ENCODE results near the gene HS6ST2. TPM values are rescaled to one million over a fixed set of nuclear protein-coding genes. Genes with fewer than 3 reads are reported as not detected.
A peak's percentile ranks its signal among the peaks of the same experiment; 100 is the strongest.

Gene HS6ST2
- total RNA-seq, 1 experiment from 2014 or later = 1.3 TPM

- no peaks in the 10 kb centered on the region for H3K9me3 ChIP-seq
- DNase-seq = no peak
- H3K36me3 ChIP-seq = no peaks in the 10 kb centered on the region
- no peaks in the 10 kb centered on the region for H3K27me3 ChIP-seq
- H3K4me3 ChIP-seq = no peak overlapping the region
These were observed 125.1 kb downstream of the HS6ST2 start for GRCh38 chrX:132833373-132833772.

GRCh38 chrX:132831336-132831973, 127.0 kb downstream of the HS6ST2 start:
- Histone ChIP-seq H3K4me3 (no peak overlapping the region), H3K36me3 (no peaks in the 10 kb centered on the region), H3K27me3 (no peaks in the 10 kb centered on the region), H3K9me3 (no peaks in the 10 kb centered on the region)
- no peak for DNase-seq

- DNase-seq = no peak
- no peak overlapping the region for H3K4me3 ChIP-seq
- no peaks in the 10 kb centered on the region for H3K9me3 ChIP-seq
- H3K27me3 ChIP-seq = no peaks in the 10 kb centered on the region
- no peaks in the 10 kb centered on the region for H3K36me3 ChIP-seq
These were observed 135.8 kb downstream of the HS6ST2 start for GRCh38 chrX:132822634-132823012.

GRCh38 chrX:132821974-132822633, 136.3 kb downstream of the HS6ST2 start:
- DNase-seq = no peak
- no peaks in the 10 kb centered on the region for H3K36me3 ChIP-seq
- no peaks in the 10 kb centered on the region for H3K27me3 ChIP-seq
- H3K9me3 ChIP-seq = no peaks in the 10 kb centered on the region
- H3K4me3 ChIP-seq = no peak overlapping the region

- H3K9me3 ChIP-seq = no peaks in the 10 kb centered on the region
- DNase-seq = no peak
- H3K4me3 ChIP-seq = no peak overlapping the region
- no peaks in the 10 kb centered on the region for H3K36me3 ChIP-seq
- no peaks in the 10 kb centered on the region for H3K27me3 ChIP-seq
These were observed 137.8 kb downstream of the HS6ST2 start for GRCh38 chrX:132820675-132821074.

GRCh38 chrX:132819711-132820264, 138.6 kb downstream of the HS6ST2 start:
- Histone ChIP-seq H3K4me3 (no peak overlapping the region), H3K36me3 (no peaks in the 10 kb centered on the region), H3K9me3 (no peaks in the 10 kb centered on the region), H3K27me3 (no peaks in the 10 kb centered on the region)
- no peak for DNase-seq

- Histone ChIP-seq H3K9me3 (no peaks in the 10 kb centered on the region), H3K36me3 (no peaks in the 10 kb centered on the region), H3K4me3 (no peak overlapping the region), H3K27me3 (no peaks in the 10 kb centered on the region)
- DNase-seq = no peak
These were observed 139.8 kb downstream of the HS6ST2 start for GRCh38 chrX:132818638-132819037.

- no peaks in the 10 kb centered on the region for H3K9me3 ChIP-seq
- no peaks in the 10 kb centered on the region for H3K36me3 ChIP-seq
- H3K27me3 ChIP-seq = no peaks in the 10 kb centered on the region
- H3K4me3 ChIP-seq = no peak overlapping the region
- DNase-seq = no peak
These were observed 142.8 kb downstream of the HS6ST2 start for GRCh38 chrX:132815643-132816042.

- H3K9me3 ChIP-seq = no peaks in the 10 kb centered on the region
- H3K27me3 ChIP-seq = no peaks in the 10 kb centered on the region
- no peak for DNase-seq
- H3K36me3 ChIP-seq = no peaks in the 10 kb centered on the region
- no peak overlapping the region for H3K4me3 ChIP-seq
These were observed 147.3 kb downstream of the HS6ST2 start for GRCh38 chrX:132810964-132811712.

GRCh38 chrX:132810488-132810887, 147.9 kb downstream of the HS6ST2 start:
- H3K36me3 ChIP-seq = no peaks in the 10 kb centered on the region
- no peak for DNase-seq
- H3K27me3 ChIP-seq = no peaks in the 10 kb centered on the region
- H3K4me3 ChIP-seq = no peak overlapping the region
- no peaks in the 10 kb centered on the region for H3K9me3 ChIP-seq

- Histone ChIP-seq H3K4me3 (no peak overlapping the region), H3K9me3 (no peaks in the 10 kb centered on the region), H3K27me3 (no peaks in the 10 kb centered on the region), H3K36me3 (no peaks in the 10 kb centered on the region)
- DNase-seq = no peak
These were observed 148.8 kb downstream of the HS6ST2 start for GRCh38 chrX:132809581-132809980.

- Histone ChIP-seq H3K4me3 (no peak overlapping the region), H3K27me3 (no peaks in the 10 kb centered on the region), H3K9me3 (no peaks in the 10 kb centered on the region), H3K36me3 (no peaks in the 10 kb centered on the region)
- DNase-seq = no peak
These were observed 150.9 kb downstream of the HS6ST2 start for GRCh38 chrX:132807411-132808030.

- H3K36me3 ChIP-seq = no peaks in the 10 kb centered on the region
- H3K4me3 ChIP-seq = no peak overlapping the region
- DNase-seq = no peak
- H3K27me3 ChIP-seq = no peaks in the 10 kb centered on the region
- H3K9me3 ChIP-seq = no peaks in the 10 kb centered on the region
These were observed 156.4 kb downstream of the HS6ST2 start for GRCh38 chrX:132802033-132802432.

- no peaks in the 10 kb centered on the region for H3K9me3 ChIP-seq
These were observed 163.2 kb downstream of the HS6ST2 start for GRCh38 chrX:132795181-132795580.

GRCh38 chrX:132791714-132792113, 166.7 kb downstream of the HS6ST2 start:
- Histone ChIP-seq H3K4me3 (no peak overlapping the region), H3K27me3 (no peaks in the 10 kb centered on the region), H3K9me3 (no peaks in the 10 kb centered on the region), H3K36me3 (no peaks in the 10 kb centered on the region)
- no peak for DNase-seq

More at GRCh38 chrX:132795181-132795580, 163.2 kb downstream of the HS6ST2 start:
- H3K4me3 ChIP-seq = no peak overlapping the region
- no peaks in the 10 kb centered on the region for H3K27me3 ChIP-seq
- no peak for DNase-seq
- no peaks in the 10 kb centered on the region for H3K36me3 ChIP-seq

- H3K9me3 ChIP-seq = no peaks in the 10 kb centered on the region
- DNase-seq = no peak
- H3K27me3 ChIP-seq = no peaks in the 10 kb centered on the region
- H3K36me3 ChIP-seq = no peaks in the 10 kb centered on the region
- no peak overlapping the region for H3K4me3 ChIP-seq
These were observed 168.1 kb downstream of the HS6ST2 start for GRCh38 chrX:132790329-132790728.

GRCh38 chrX:132786217-132786616, 172.2 kb downstream of the HS6ST2 start:
- H3K27me3 ChIP-seq = no peaks in the 10 kb centered on the region
- peak; percentile 9 for DNase-seq

More at GRCh38 chrX:132786217-132786616, 172.2 kb downstream of the HS6ST2 start:
- Histone ChIP-seq H3K9me3 (no peaks in the 10 kb centered on the region), H3K36me3 (no peaks in the 10 kb centered on the region), H3K4me3 (no peak overlapping the region)

Measured in MG63 (cell line).